B cell (primary cell): ENCODE data around the gene TPRG1L. TPM values are rescaled to one million over a fixed set of nuclear protein-coding genes. Genes with fewer than 3 reads are reported as not detected.

Experiments used
- ATAC-seq: fragments of 200-7000 bp; cut with Tn5 transposase; one replicate; pipeline ENCODE4 v1.10.0; 2021; ENCODE audit warnings: low read depth, mild to moderate bottlenecking, moderate number of reproducible peaks, moderate library complexity
- CTCF ChIA-PET: fragments of 350-600 bp; sonication (Branson Sonifier 250); formaldehyde crosslinking; loops from one replicate; lab custom pipeline; 2021; ENCODE audit warnings: antibody characterized with exemption, inconsistent platforms; lab: Charles Lee
- POLR2A ChIA-PET: fragments of 350-600 bp; sonication (Branson Sonifier 250); formaldehyde crosslinking; loops from one replicate; lab custom pipeline; 2021; ENCODE audit warnings: antibody characterized with exemption; lab: Charles Lee
- DNase-seq: peaks from one replicate; pipeline ENCODE4 v3.0.0; 2013
- H2AFZ ChIP-seq: 2 replicates; pipeline ENCODE4 v1.6.1; 2012; ENCODE audit warnings: mild to moderate bottlenecking, low read depth, low read length; ENCODE audit not compliant: insufficient read depth, poor library complexity, severe bottlenecking
- H3K27ac ChIP-seq, 2 donors: 1 replicate in 1 of 2; 2 replicates in 1 of 2; pipeline ENCODE4 v1.5.1; 2012 to 2013; ENCODE audit warnings: low read length in 2 of 2, mild to moderate bottlenecking in 2 of 2, moderate library complexity in 1 of 2
- H3K27me3 ChIP-seq, 4 experiments: fragments of 200-600 bp in 1 of 4; sonication (generic) in 1 of 4; replicated peaks in 1 of 4; 1 replicate in 2 of 4; 2 replicates in 2 of 4; pipeline versions ENCODE4 v1.6.1 to v1.7.0; 2013 to 2016; ENCODE audit warnings: low read length in 3 of 4, mild to moderate bottlenecking in 2 of 4, mixed read lengths in 1 of 4, moderate library complexity in 1 of 4; ENCODE audit not compliant: insufficient read depth in 4 of 4, control insufficient read depth in 3 of 4; ENCODE audit errors: control extremely low read depth in 1 of 4
- H3K36me3 ChIP-seq, 2 experiments: replicated peaks in 1 of 2; 1 replicate in 1 of 2; 2 replicates in 1 of 2; pipeline versions ENCODE4 v1.6.1 to v1.7.1; 2013; ENCODE audit warnings: low read length in 1 of 2; ENCODE audit not compliant: insufficient read depth in 2 of 2, control insufficient read depth in 1 of 2; ENCODE audit errors: control extremely low read depth in 1 of 2, extremely low read depth in 1 of 2
- H3K4me1 ChIP-seq, 2 donors: fragments of 200-600 bp in 1 of 2; sonication (generic) in 1 of 2; 1 replicate in 1 of 2; 2 replicates in 1 of 2; pipeline versions ENCODE4 v1.5.1 to v1.6.1; 2013 to 2017; ENCODE audit warnings: low read length in 2 of 2; ENCODE audit not compliant: control insufficient read depth in 2 of 2, insufficient read depth in 2 of 2
- H3K4me2 ChIP-seq: replicated peaks from 2 replicates; pipeline ENCODE3; 2012; ENCODE audit warnings: mild to moderate bottlenecking, low read depth, low read length; ENCODE audit not compliant: poor library complexity, severe bottlenecking
- H3K4me3 ChIP-seq, 5 experiments: fragments of 200-600 bp in 1 of 5; sonication (generic) in 1 of 5; 1 replicate in 3 of 5; 2 replicates in 2 of 5; pipeline versions ENCODE4 v1.5.1 to v1.7.0; 2011 to 2016; ENCODE audit warnings: low read length in 4 of 5, mild to moderate bottlenecking in 4 of 5, low read depth in 2 of 5, control low read depth in 1 of 5, moderate library complexity in 1 of 5; ENCODE audit not compliant: insufficient read depth in 1 of 5; ENCODE audit errors: control extremely low read depth in 1 of 5, extremely low read depth in 1 of 5
- H3K79me2 ChIP-seq: fragments of 200-600 bp; sonication (generic); one replicate; pipeline ENCODE4 v1.6.0; 2016; ENCODE audit warnings: low read length; ENCODE audit not compliant: control insufficient read depth, insufficient read depth
- H3K9ac ChIP-seq: fragments of 200-600 bp; sonication (generic); 2 replicates; pipeline ENCODE4 v1.6.1; 2017; ENCODE audit warnings: mild to moderate bottlenecking, low read length, moderate library complexity
- H3K9me3 ChIP-seq, 3 donors: one replicate each; pipeline versions ENCODE4 v1.6.1 to v1.7.1; 2013; ENCODE audit warnings: low read length in 2 of 3; ENCODE audit not compliant: control insufficient read depth in 2 of 3, insufficient read depth in 1 of 3; ENCODE audit errors: control extremely low read depth in 1 of 3
- H4K20me1 ChIP-seq: 2 replicates; pipeline ENCODE4 v1.6.0; 2012; ENCODE audit warnings: mild to moderate bottlenecking, low read length; ENCODE audit not compliant: insufficient read depth, control insufficient read depth, poor library complexity, severe bottlenecking
- H3K27ac Mint-ChIP-seq: one replicate; pipeline ENCODE4 v1.8.0; 2021; ENCODE audit warnings: mixed read lengths
- H3K27me3 Mint-ChIP-seq: one replicate; pipeline ENCODE4 v1.8.0; 2021; ENCODE audit warnings: mixed read lengths
- H3K4me1 Mint-ChIP-seq: one replicate; pipeline ENCODE4 v1.8.0; 2021; ENCODE audit warnings: mixed read lengths
- H3K4me3 Mint-ChIP-seq: one replicate; pipeline ENCODE4 v1.8.0; 2021; ENCODE audit warnings: mixed read lengths
- H3K9me3 Mint-ChIP-seq: one replicate; pipeline ENCODE4 v1.8.0; 2022; ENCODE audit warnings: mixed read lengths; ENCODE audit not compliant: insufficient read depth
- CTCF ChIP-seq: fragments of 200-600 bp; IDR thresholded peaks from one replicate; pipeline ENCODE4 v1.8.0; 2022; ENCODE audit warnings: antibody characterized with exemption, mild to moderate bottlenecking
- EZH2 ChIP-seq: IDR thresholded peaks from 2 replicates; pipeline ENCODE4 v1.6.1; 2012; ENCODE audit warnings: borderline replicate concordance, low read depth, mild to moderate bottlenecking, moderate library complexity, low read length; ENCODE audit not compliant: insufficient read depth, poor library complexity, severe bottlenecking
- WGBS: methylation state at CpG from one replicate; pipeline ENCODE4 v1.1.5; 2013; ENCODE audit warnings: missing lambda C conversion rate; ENCODE audit not compliant: insufficient coverage; 5-methylcytosine and 5-hydroxymethylcytosine counted together
- intact Hi-C: fragments of 100-400 bp; cut with micrococcal nuclease; formaldehyde crosslinking; loops from one replicate; pipeline ENCODE4 v1.10.0; 2022
- polyA plus RNA-seq: library from polyadenylated mRNA; depleted of rRNA; stranded (reverse); fragments of >200 nt; gene quantifications from 2 replicates; pipeline ENCODE4 v1.2.3, GENCODE V29; 2012
- total RNA-seq, 2 donors: library from RNA; stranded (reverse); fragments of 120-200 nt in 1 of 2; gene quantifications; 1 replicate in 1 of 2; 2 replicates in 1 of 2; pipeline versions ENCODE4 v1.2.3 to v1.2.4, GENCODE V29; 2013 to 2022

TPRG1L gene
- total and polyA plus RNA-seq, 2 donors (not counting 1 experiment from before 2014, with no cell fraction given), result 19.5 to 48.6 TPM

DNA sequence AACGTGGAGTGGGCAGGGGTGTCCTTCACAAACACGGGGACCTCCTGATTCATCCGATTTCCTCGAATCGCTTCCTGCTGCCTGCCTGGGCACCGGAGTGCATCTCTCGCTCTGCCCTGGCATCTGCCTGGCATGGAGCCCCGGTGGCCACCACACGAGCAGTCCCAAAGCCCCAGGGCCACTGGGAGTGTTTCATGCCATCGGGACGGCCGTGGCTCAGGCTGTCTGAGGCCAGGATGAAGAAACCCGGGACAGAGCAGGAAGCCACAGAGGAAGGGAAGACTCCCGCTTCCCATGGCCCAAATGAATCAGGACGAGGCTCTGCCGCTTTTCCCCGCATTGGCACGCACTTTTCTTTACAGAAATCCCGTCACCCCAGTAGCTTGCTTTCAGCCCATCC is 45.9 kb upstream of the TPRG1L start:
- TF ChIP-seq EZH2 (no peak), CTCF (no peak)
- H3K4me2 ChIP-seq, result no peak overlapping the region
- ChIA-PET CTCF (no interaction called here), POLR2A (no interaction called here)
- H3K9me3 ChIP-seq, result peaks cover 0 to 40% (median 0%) of the 10 kb centered on the region in 3 donors
- no peak for ATAC-seq
- no peak overlapping the region for H3K27ac ChIP-seq
- peaks cover 9 to 16% of the 10 kb centered on the region in 2 donors for H3K4me1 ChIP-seq
- no peak overlapping the region for H3K4me3 Mint-ChIP-seq
- H3K9ac ChIP-seq, result no peak overlapping the region
- H3K36me3 ChIP-seq, result no peaks in the 10 kb centered on the region
- no peak for DNase-seq
- H3K4me3 ChIP-seq, result no peak overlapping the region
- H3K27me3 ChIP-seq, result peaks cover 0 to 3% (median 0%) of the 10 kb centered on the region in 4 experiments
- H3K27me3 Mint-ChIP-seq, result no peaks in the 10 kb centered on the region
- peaks cover 7% of the 10 kb centered on the region for H3K4me1 Mint-ChIP-seq
- intact Hi-C loops, result loop anchor here (1.0 kb wide), 1 partner anchor 18 kb away; no protein-coding TSS in a partner anchor
- no peaks in the 10 kb centered on the region for H4K20me1 ChIP-seq
- H3K9me3 Mint-ChIP-seq, result no peaks in the 10 kb centered on the region
- H3K27ac Mint-ChIP-seq, result no peak overlapping the region
- H2AFZ ChIP-seq, result no peak overlapping the region
- 95% methylated on average over 19 of the region's 19 CpGs for WGBS
- no peaks in the 10 kb centered on the region for H3K79me2 ChIP-seq

DNA sequence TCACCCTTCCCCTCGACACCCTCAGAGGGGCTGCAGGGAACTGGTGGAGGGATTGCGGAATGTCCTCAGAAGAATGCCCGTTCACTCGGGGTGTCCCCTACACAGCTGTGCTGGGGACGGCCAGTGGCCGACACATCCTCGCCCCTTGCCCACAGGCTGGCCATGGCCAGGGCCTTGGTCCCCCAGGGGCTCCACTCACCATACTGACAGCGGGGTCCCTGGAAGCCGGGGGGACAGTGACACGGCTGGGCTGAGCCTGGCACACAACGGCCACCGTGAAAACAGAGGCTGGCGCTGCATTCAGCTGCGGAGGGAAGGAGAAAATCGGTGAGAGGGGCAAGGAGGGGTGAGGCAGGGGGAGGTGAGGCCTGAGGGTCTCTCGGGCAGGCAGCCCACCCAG is 45.2 kb upstream of the TPRG1L start:
- Histone ChIP-seq H4K20me1 (no peaks in the 10 kb centered on the region), H3K4me3 (no peak overlapping the region), H3K4me2 (no peak overlapping the region), H3K4me1 (peaks cover 9 to 16% of the 10 kb centered on the region in 2 donors), H3K27ac (no peak overlapping the region), H3K36me3 (no peaks in the 10 kb centered on the region), H3K27me3 (peaks cover 0 to 3% (median 0%) of the 10 kb centered on the region in 4 experiments), H2AFZ (no peak overlapping the region), H3K9me3 (peaks cover 0 to 38% (median 0%) of the 10 kb centered on the region in 3 donors), H3K9ac (no peak overlapping the region), H3K79me2 (no peaks in the 10 kb centered on the region)
- ChIA-PET POLR2A (no interaction called here), CTCF (no interaction called here)
- H3K27ac Mint-ChIP-seq, result no peak overlapping the region
- WGBS, result 92% methylated on average over 8 of the region's 16 CpGs
- intact Hi-C loops, result no loop called here
- TF ChIP-seq CTCF (no peak), EZH2 (no peak)
- H3K4me3 Mint-ChIP-seq, result no peak overlapping the region
- ATAC-seq (no peak), DNase-seq (no peak)
- H3K27me3 Mint-ChIP-seq, result no peaks in the 10 kb centered on the region
- no peaks in the 10 kb centered on the region for H3K9me3 Mint-ChIP-seq
- peaks cover 7% of the 10 kb centered on the region for H3K4me1 Mint-ChIP-seq
